GM12875 (cell line): ENCODE measurements around the gene LANCL3.

Experiments
- H3K4me3 ChIP-seq: one replicate; pipeline ENCODE4 v1.5.1; 2011; ENCODE audit warnings: low read depth, low read length, control low read depth
- CTCF ChIP-seq: IDR thresholded peaks from 2 replicates; pipeline ENCODE4 v1.5.1; 2011; ENCODE audit warnings: low read depth, mild to moderate bottlenecking, control low read depth, inconsistent platforms, low read length, moderate library complexity, borderline replicate concordance; ENCODE audit not compliant: insufficient read depth

Gene LANCL3

GRCh38 chrX:37726346-37726745 lies 154.9 kb downstream of the LANCL3 start:
- no peak for TF ChIP-seq CTCF
- no peak overlapping the region for H3K4me3 ChIP-seq
